Astrocyte (in vitro differentiated cells and primary cell): ENCODE results near the gene MBD3L2B.
"Not testable (repeated sequence)": the region's sequence is repeated elsewhere in the genome, so short reads cannot be mapped to it uniquely, and the experiment has no call there.

Experiments used
- CTCF ChIP-seq: IDR thresholded peaks from 2 replicates; pipeline ENCODE4 v1.5.1; 2011; ENCODE audit warnings: low read depth, mild to moderate bottlenecking, inconsistent platforms, low read length, moderate library complexity; ENCODE audit not compliant: insufficient read depth
- EZH2 ChIP-seq: IDR thresholded peaks from 2 replicates; pipeline ENCODE4 v1.6.1; 2012; ENCODE audit warnings: mild to moderate bottlenecking, low read length, inconsistent platforms; ENCODE audit not compliant: insufficient read depth

- not testable (repeated sequence) for TF ChIP-seq CTCF, EZH2
Measured at GRCh38 chr19:7056371-7056770, 35.1 kb upstream of the MBD3L2B start.
